GM21723 (cell line): ENCODE measurements around the gene CEP41.

Experiments used
- ATAC-seq: cut with Tn5 transposase; IDR thresholded peaks from one replicate; pipeline ENCODE4 v1.9.1; 2021; ENCODE audit warnings: mild to moderate bottlenecking, moderate library complexity; ENCODE audit not compliant: unreplicated experiment

CEP41 gene

GRCh38 chr7:130356121-130356875 lies 84.5 kb downstream of the CEP41 start:
- ATAC-seq: no peak

DNA sequence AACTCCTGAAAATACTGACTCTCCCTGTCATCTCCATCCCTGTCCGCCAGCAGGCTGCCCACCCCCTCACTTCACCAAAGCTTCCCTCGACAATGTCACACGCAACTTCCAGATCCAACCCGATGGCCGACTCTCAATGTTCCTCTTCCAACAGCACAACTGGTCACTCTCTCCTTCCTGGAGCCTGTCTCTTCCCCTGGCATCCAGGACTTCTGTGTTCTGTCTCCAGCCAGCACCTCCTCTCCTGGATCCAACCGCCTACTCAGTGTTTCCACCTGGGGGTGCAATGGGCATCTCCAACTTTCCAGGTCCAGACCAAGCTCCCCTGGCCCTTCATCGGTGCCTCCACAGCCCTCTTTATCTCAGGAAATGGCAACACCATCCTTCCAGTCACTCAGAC lies 87.6 kb downstream of the CEP41 start:
- no peak for ATAC-seq

- no peak for ATAC-seq
Observed at GRCh38 chr7:130352194-130353074, 88.4 kb downstream of the CEP41 start.

DNA sequence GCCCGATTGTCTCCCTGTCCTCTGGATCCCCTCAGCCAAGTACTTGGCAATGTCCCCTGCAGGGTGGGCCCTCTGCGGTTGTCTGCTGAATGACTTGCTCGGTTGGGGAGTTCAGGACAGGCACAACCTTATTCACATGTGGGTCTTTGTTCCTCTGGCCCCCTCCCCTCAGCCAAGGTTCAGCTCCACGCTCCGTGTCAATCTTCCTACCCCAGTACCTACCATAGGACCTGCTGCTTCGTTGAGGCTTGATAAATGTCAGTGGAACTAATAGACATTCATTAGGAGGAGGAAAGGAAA lies 89.1 kb downstream of the CEP41 start:
- ATAC-seq: no peak

GRCh38 chr7:130350945-130351790 lies 89.6 kb downstream of the CEP41 start:
- ATAC-seq: no peak

DNA sequence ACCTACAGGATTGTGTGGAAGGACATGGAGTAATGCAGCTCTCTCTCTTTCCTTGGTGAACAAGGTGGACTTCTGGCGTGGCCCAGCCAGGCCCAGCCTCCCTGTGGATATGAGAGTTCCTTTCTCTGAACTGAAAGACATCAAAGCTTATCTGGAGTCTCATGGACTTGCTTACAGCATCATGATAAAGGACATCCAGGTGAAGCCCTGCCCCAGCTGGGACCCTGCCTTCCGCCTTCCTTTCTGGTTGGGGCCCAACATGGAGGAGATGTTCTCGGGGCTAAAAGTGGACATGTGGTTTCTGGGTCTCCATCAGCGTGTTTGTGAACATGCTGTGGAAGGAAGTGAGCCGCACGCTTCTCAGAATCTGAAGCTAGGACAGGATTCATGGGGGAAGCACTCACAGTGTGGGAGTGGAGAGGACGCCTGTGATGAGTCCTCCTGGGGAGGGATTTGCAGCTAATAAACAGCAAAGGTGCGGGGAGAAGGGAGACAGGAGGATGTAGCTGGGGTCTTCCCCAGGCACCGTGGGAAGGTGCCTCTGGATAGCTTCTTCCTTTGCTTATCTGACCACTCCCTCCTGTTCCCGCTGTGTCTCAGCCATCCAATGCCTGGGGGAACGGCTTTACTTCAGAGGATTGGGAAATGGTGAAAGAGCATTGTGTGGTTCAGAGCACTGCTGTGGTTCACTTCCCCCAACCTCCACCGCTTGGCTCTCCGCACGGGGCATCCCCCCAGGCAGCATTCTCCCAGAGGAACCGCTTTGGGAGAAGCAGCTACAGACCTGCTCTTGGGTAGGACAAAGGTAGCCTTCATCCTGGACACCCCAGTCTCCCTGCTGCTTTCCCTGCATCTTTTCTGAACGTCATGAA lies 90.7 kb downstream of the CEP41 start:
- no peak for ATAC-seq

- no peak for ATAC-seq
Observed at GRCh38 chr7:130346941-130347340, 93.9 kb downstream of the CEP41 start.

- ATAC-seq: no peak
Observed at GRCh38 chr7:130346177-130346905, 94.5 kb downstream of the CEP41 start.

DNA sequence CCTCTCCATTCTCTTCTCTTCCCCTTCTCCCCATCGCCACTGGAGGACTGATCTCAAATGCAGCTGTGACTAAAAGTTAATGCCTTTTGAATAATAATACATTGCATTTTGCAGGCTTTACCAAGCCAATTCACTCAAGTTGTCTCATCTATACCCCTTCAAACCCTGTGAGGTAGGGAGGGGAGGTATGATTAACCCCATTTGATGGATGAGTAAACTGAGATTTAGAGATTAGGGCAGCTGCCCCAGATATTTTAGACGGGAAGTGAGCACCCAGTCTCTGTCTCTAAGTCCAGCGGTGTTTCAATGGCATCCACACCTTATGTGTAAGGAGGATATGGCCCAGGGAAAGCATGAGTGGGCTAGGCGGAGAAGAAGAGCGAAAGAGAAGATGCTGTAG lies 95.1 kb downstream of the CEP41 start:
- ATAC-seq: no peak

GRCh38 chr7:130345136-130345535 lies 95.7 kb downstream of the CEP41 start:
- no peak for ATAC-seq

DNA sequence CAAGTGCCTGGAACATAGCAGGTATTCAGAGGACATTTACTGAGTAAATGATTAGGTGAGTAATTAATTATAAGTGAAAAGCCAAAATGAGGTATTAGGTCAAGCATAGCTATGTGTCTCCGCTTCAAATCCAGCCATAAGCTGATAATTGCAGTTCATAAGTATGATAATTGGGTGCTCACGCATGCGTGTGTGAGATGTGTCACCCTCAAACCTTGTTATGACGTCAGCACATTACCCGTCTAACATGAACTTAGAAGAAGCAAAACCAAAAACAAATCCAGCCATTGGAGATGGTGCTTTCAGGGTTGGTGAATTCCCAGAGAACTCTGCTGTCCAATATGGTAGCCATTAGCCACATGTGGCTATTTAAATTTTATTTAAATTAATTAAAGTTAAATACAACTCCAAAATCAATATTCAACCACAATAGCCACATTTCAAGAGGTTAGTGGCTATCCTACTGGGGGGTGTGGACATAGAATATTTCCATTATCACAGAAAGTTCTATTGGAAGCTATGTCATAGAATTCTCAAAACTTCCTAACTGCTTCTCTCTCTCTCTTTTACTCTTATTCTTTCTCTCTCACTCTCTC lies 96.4 kb downstream of the CEP41 start, which contains the start of gene CPA5:
Gene CPA5, plus strand, starts transcription at position 546 of the 596 bp plus-strand sequence. CDS start 1,670 bp downstream, outside the sequence.
- no peak for ATAC-seq
